ENCODE results near the gene MAP7D1. TPM values are rescaled to one million over a fixed set of nuclear protein-coding genes. Genes with fewer than 3 reads are reported as not detected.

The MAP7D1 gene
- total RNA-seq, 3 donors from 2014 or later (not counting 1 experiment from before 2014, with no cell fraction given), result 213 to 232 (median 230) TPM

DNA sequence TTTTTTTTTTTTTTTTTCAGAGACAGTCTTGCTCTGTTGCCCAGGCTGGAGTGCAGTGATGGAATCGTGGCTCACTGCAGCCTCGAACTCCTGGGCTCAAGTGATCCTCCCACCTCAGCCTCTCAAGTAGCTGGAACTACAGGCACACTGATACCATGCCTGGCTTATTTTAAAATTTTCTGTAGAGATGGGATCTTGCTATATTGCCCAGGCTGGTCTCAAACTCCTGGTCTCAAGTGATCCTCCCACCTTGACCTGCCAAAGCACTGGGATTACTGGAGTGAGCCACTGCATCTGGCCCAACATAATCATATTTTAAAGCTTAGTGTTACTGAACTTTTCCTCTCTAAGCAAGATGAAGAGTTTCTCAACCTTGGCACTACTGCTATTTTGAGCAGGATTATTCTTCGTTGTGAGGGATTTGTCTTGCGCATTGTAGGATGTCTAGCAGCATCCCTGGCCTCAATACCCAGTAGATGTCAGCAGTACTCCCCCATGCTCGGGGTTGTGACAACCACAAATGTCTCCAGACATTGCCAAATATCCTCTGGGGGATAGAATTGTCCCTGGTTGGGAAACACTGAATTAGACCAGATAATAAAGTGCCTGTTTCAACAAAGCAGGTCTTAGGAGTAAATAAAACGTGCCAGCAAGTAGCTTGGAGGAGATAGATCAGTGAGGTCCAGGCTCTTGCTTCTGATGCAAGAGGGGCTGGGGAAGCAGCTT lies 53.2 kb downstream of the MAP7D1 start:
- Histone ChIP-seq H3K27me3 (ENCODE audit: control insufficient read depth, insufficient read depth, low read length) (no peaks in the 10 kb centered on the region), H3K4me3 (ENCODE audit: low read length) (no peak overlapping the region), H3K36me3 (ENCODE audit: control insufficient read depth, insufficient read depth, low read length) (no peaks in the 10 kb centered on the region), H3K27ac (ENCODE audit: low read length) (no peak overlapping the region), H3K4me1 (ENCODE audit: control insufficient read depth, insufficient read depth, low read length) (no peaks in the 10 kb centered on the region), H3K9me3 (ENCODE audit: control insufficient read depth, insufficient read depth, low read length) (no peaks in the 10 kb centered on the region)
- no peak overlapping the region for H3K4me3 Mint-ChIP-seq
- H3K27ac Mint-ChIP-seq, result no peak overlapping the region
- H3K4me1 Mint-ChIP-seq, result peaks cover 0 to 5% of the 10 kb centered on the region in 2 donors
- intact Hi-C loops (cut with micrococcal nuclease), result no loop called here
- TF ChIP-seq, protein P1, sequence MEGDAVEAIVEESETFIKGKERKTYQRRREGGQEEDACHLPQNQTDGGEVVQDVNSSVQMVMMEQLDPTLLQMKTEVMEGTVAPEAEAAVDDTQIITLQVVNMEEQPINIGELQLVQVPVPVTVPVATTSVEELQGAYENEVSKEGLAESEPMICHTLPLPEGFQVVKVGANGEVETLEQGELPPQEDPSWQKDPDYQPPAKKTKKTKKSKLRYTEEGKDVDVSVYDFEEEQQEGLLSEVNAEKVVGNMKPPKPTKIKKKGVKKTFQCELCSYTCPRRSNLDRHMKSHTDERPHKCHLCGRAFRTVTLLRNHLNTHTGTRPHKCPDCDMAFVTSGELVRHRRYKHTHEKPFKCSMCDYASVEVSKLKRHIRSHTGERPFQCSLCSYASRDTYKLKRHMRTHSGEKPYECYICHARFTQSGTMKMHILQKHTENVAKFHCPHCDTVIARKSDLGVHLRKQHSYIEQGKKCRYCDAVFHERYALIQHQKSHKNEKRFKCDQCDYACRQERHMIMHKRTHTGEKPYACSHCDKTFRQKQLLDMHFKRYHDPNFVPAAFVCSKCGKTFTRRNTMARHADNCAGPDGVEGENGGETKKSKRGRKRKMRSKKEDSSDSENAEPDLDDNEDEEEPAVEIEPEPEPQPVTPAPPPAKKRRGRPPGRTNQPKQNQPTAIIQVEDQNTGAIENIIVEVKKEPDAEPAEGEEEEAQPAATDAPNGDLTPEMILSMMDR (IDR thresholded peaks at IDR 0.05), result no peak
- no peaks in the 10 kb centered on the region for H3K27me3 Mint-ChIP-seq (ENCODE audit: low read depth in 2 of 2)
- DNase-seq (no peak), ATAC-seq (no peak)
- H3K9me3 Mint-ChIP-seq, result no peaks in the 10 kb centered on the region
- WGBS (ENCODE audit: insufficient coverage), result 80% methylated on average over 6 of the region's 6 CpGs
- H3K36me3 Mint-ChIP-seq, result no peaks in the 10 kb centered on the region

DNA sequence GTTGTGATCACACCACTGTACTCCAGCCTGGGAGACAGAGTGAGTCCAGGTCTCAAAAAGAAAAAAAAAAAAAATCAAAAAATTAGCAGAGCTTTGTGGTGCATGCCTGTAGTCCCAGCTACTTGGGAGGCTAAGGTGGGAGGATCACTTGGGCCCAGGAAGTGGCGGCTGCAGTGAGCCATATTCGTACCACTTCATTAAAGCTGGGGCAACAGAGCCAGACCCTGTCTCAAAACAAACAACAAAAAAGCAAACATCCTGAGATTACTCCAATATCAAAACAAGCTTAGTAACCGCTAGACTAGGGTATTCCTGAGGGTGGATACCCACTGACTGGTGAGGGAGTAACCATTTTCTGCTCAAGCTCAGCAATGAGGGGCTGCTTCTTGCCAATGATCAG lies 55.3 kb downstream of the MAP7D1 start:
- Mint-ChIP-seq H3K36me3 (no peaks in the 10 kb centered on the region), H3K4me1 (peaks cover 0 to 5% of the 10 kb centered on the region in 2 donors), H3K9me3 (no peaks in the 10 kb centered on the region), H3K27ac (no peak overlapping the region), H3K4me3 (no peak overlapping the region), H3K27me3 (ENCODE audit: low read depth in 2 of 2) (no peaks in the 10 kb centered on the region)
- ATAC-seq (no peak), DNase-seq (no peak)
- H3K36me3 ChIP-seq (ENCODE audit: control insufficient read depth, insufficient read depth, low read length), result no peaks in the 10 kb centered on the region
- TF ChIP-seq, protein P1 (IDR thresholded peaks at IDR 0.05), result no peak
- WGBS (ENCODE audit: insufficient coverage), result 94% methylated on average over 3 of the region's 3 CpGs
- no peaks in the 10 kb centered on the region for H3K9me3 ChIP-seq (ENCODE audit: control insufficient read depth, insufficient read depth, low read length)
- no peak overlapping the region for H3K27ac ChIP-seq (ENCODE audit: low read length)
- no peaks in the 10 kb centered on the region for H3K27me3 ChIP-seq (ENCODE audit: control insufficient read depth, insufficient read depth, low read length)
- H3K4me3 ChIP-seq (ENCODE audit: low read length), result no peak overlapping the region
- H3K4me1 ChIP-seq (ENCODE audit: control insufficient read depth, insufficient read depth, low read length), result no peaks in the 10 kb centered on the region
- intact Hi-C loops (cut with micrococcal nuclease), result no loop called here

DNA sequence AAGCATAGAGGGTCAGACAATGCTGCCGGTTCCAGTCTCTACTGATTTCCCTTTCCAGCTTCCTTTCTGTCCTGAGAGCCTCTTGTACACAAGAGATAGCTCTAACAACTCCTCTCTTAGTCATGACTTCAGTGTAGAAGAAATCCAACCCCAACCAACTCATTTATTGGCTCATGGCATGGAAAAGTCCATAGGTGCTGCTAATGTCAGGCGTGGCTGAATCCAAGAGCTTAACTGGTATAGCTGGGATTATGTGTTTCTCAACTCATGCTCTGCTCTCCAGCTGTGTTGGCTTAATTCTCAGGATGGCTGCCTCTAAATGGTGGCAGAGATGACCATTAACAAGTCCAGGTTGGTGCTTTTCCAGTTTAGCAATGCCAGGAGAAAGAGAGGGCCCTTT lies 55.9 kb downstream of the MAP7D1 start:
- Mint-ChIP-seq H3K9me3 (no peaks in the 10 kb centered on the region), H3K4me3 (no peak overlapping the region), H3K27me3 (ENCODE audit: low read depth in 2 of 2) (no peaks in the 10 kb centered on the region), H3K36me3 (no peaks in the 10 kb centered on the region), H3K4me1 (peaks cover 0 to 5% of the 10 kb centered on the region in 2 donors), H3K27ac (no peak overlapping the region)
- H3K9me3 ChIP-seq (ENCODE audit: control insufficient read depth, insufficient read depth, low read length), result no peaks in the 10 kb centered on the region
- no peaks in the 10 kb centered on the region for H3K36me3 ChIP-seq (ENCODE audit: control insufficient read depth, insufficient read depth, low read length)
- no peak for ATAC-seq
- H3K27ac ChIP-seq (ENCODE audit: low read length), result no peak overlapping the region
- TF ChIP-seq, protein P1 (IDR thresholded peaks at IDR 0.05), result no peak
- no peak overlapping the region for H3K4me3 ChIP-seq (ENCODE audit: low read length)
- 85% methylated on average over 2 of the region's 2 CpGs for WGBS (ENCODE audit: insufficient coverage)
- H3K4me1 ChIP-seq (ENCODE audit: control insufficient read depth, insufficient read depth, low read length), result no peaks in the 10 kb centered on the region
- no peaks in the 10 kb centered on the region for H3K27me3 ChIP-seq (ENCODE audit: control insufficient read depth, insufficient read depth, low read length)
- intact Hi-C loops (cut with micrococcal nuclease), result no loop called here
- DNase-seq, result no peak

DNA sequence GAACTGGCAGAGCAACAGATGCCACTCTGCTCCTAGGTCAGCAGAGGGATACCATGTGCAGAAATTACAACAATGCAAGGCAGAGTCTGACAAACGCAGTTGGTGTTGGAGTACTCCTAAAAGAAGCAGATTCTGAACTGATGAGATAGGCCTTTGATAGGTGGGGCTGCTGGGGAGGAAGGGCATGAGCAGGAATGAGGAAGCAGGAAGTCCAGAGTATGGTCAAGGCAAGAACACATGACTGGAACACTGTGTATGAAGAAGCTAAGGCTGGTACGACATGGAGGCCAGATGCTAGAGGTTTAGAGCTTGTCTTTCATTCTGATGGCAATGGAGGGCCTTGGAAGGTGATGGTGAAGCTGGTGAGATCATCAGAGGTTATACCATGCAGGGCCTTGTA lies 56.8 kb downstream of the MAP7D1 start:
- no peaks in the 10 kb centered on the region for H3K27me3 Mint-ChIP-seq (ENCODE audit: low read depth in 2 of 2)
- Histone ChIP-seq H3K36me3 (ENCODE audit: control insufficient read depth, insufficient read depth, low read length) (no peaks in the 10 kb centered on the region), H3K27me3 (ENCODE audit: control insufficient read depth, insufficient read depth, low read length) (no peaks in the 10 kb centered on the region), H3K4me1 (ENCODE audit: control insufficient read depth, insufficient read depth, low read length) (no peaks in the 10 kb centered on the region), H3K4me3 (ENCODE audit: low read length) (no peak overlapping the region), H3K9me3 (ENCODE audit: control insufficient read depth, insufficient read depth, low read length) (no peaks in the 10 kb centered on the region), H3K27ac (ENCODE audit: low read length) (no peak overlapping the region)
- H3K4me1 Mint-ChIP-seq, result peaks cover 0 to 5% of the 10 kb centered on the region in 2 donors
- DNase-seq (no peak), ATAC-seq (no peak)
- no peaks in the 10 kb centered on the region for H3K9me3 Mint-ChIP-seq
- no peaks in the 10 kb centered on the region for H3K36me3 Mint-ChIP-seq
- intact Hi-C loops (cut with micrococcal nuclease), result no loop called here
- TF ChIP-seq, protein P1 (IDR thresholded peaks at IDR 0.05), result no peak
- no peak overlapping the region for H3K4me3 Mint-ChIP-seq
- no peak overlapping the region for H3K27ac Mint-ChIP-seq
- WGBS (ENCODE audit: insufficient coverage), result 84% methylated on average over 2 of the region's 2 CpGs
